Measurements from ENCODE around the gene DTX3.

GRCh38 chr12:57611827-57612710, 7.4 kb downstream of the DTX3 start:
- TF ChIP-seq POLR2AphosphoS5 (IDR thresholded peaks at IDR 0.05; ENCODE audit: insufficient read depth in 1 of 2, low read depth in 1 of 2) (no peak), CTCF (IDR thresholded peaks at IDR 0.05) (no peak)

Measured in vagina (tissue), 2 donors.